ENCODE measurements around the gene WDFY1. TPM values are rescaled to one million over a fixed set of nuclear protein-coding genes. Genes with fewer than 3 reads are reported as not detected.

WDFY1 gene
- total and polyA plus RNA-seq, 2 donors (not counting 3 experiments of a cell fraction or from before 2014, with no cell fraction given): 54.7 to 68.7 TPM

GRCh38 chr2:223921204-223921603 lies 23.9 kb downstream of the WDFY1 start:
- POLR2A ChIA-PET: no interaction called here
- H3K9me3 ChIP-seq (replicated peaks; ENCODE audit: control insufficient read depth, insufficient read depth, low read length): no peaks in the 10 kb centered on the region
- peak; percentile 47 for DNase-seq (ENCODE audit: low read depth, low spot score)

GRCh38 chr2:223920109-223920508 lies 25.0 kb downstream of the WDFY1 start:
- H3K9me1 ChIP-seq (replicated peaks; ENCODE audit: control insufficient read depth, extremely low read depth, insufficient read depth, low read length): no peaks in the 10 kb centered on the region
- no peaks in the 10 kb centered on the region for H3K9me3 ChIP-seq (replicated peaks; ENCODE audit: control insufficient read depth, insufficient read depth, low read length)
- no peak overlapping the region for H3K9ac ChIP-seq (replicated peaks; ENCODE audit: extremely low read depth, insufficient read depth, low read length)
- H3K4me1 ChIP-seq (ENCODE audit: control insufficient read depth, extremely low read depth, insufficient read depth, low read length): peaks cover 69% of the 10 kb centered on the region
- BruUV-seq (replicated peaks): no TSS peak
- FAIRE-seq (no peak), DNase-seq (ENCODE audit: low read depth, low spot score) (no peak)
- POLR2A ChIA-PET: no interaction called here
- no peak overlapping the region for H3K4me2 ChIP-seq (ENCODE audit: insufficient read depth, low read length)
- no peak overlapping the region for H3K4me3 ChIP-seq (replicated peaks in 1 of 3; ENCODE audit: insufficient read depth in 1 of 3, low read depth in 1 of 3, low read length in 3 of 3)
- peaks cover 2% of the 10 kb centered on the region for H4K20me1 ChIP-seq (replicated peaks; ENCODE audit: control insufficient read depth, extremely low read depth, insufficient read depth, low read length)
- dilution Hi-C loops (cut with MboI; ENCODE audit: extremely low pct_ligation_motif_present, low sequenced_read_pairs): no loop called here
- H3K36me3 ChIP-seq (ENCODE audit: control insufficient read depth in 2 of 2, extremely low read depth in 1 of 2, insufficient read depth in 2 of 2, low read length in 2 of 2): peaks cover 3 to 5% of the 10 kb centered on the region in 2 experiments
- H3K79me2 ChIP-seq (ENCODE audit: control insufficient read depth, insufficient read depth, low read length): peaks cover 63% of the 10 kb centered on the region
- TF ChIP-seq POLR2AphosphoS5 (IDR thresholded peaks at IDR 0.05; ENCODE audit: insufficient read depth, low read depth, low read length) (no peak), EZH2 (IDR thresholded peaks at IDR 0.05; ENCODE audit: borderline replicate concordance, low read depth, low read length, severe bottlenecking) (no peak), CTCF (IDR thresholded peaks at IDR 0.05; ENCODE audit: extremely low read depth in 1 of 2, insufficient read depth in 1 of 2, low read depth in 1 of 2, low read length in 2 of 2) (no peak), JUN (IDR thresholded peaks at IDR 0.05; ENCODE audit: borderline replicate concordance, insufficient read depth, insufficient read length, low read depth) (no peak), GATA2 (IDR thresholded peaks at IDR 0.05; ENCODE audit: insufficient read depth, insufficient read length, low read depth, low read length) (no peak), POLR2A (IDR thresholded peaks at IDR 0.05; ENCODE audit: low read depth, low read length) (no peak), FOS (IDR thresholded peaks at IDR 0.05; ENCODE audit: borderline replicate concordance, insufficient read depth, low read length) (no peak), MYC (IDR thresholded peaks at IDR 0.05; ENCODE audit: low read depth, low read length) (no peak)
- TF ChIP-seq, protein P1, sequence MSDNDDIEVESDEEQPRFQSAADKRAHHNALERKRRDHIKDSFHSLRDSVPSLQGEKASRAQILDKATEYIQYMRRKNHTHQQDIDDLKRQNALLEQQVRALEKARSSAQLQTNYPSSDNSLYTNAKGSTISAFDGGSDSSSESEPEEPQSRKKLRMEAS (IDR thresholded peaks at IDR 0.05; ENCODE audit: insufficient read depth, insufficient read length): no peak
- H2AFZ ChIP-seq (ENCODE audit: low read depth, low read length): no peak overlapping the region
- H3K27me3 ChIP-seq (ENCODE audit: control insufficient read depth in 2 of 2, insufficient read depth in 2 of 2, low read length in 2 of 2): no peaks in the 10 kb centered on the region
- H3K27ac ChIP-seq (ENCODE audit: insufficient read depth, low read depth, low read length): no peak overlapping the region
- intact Hi-C loops (cut with micrococcal nuclease): no loop called here
- CTCF ChIA-PET: interaction anchor here (1.5 to 1.8 kb wide), 2 partner anchors 17 to 23 kb away, joined by 3 to 4 read pairs; no protein-coding TSS in a partner anchor

More at GRCh38 chr2:223921204-223921603, 23.9 kb downstream of the WDFY1 start:
- Histone ChIP-seq H3K9me1 (replicated peaks; ENCODE audit: control insufficient read depth, extremely low read depth, insufficient read depth, low read length) (no peaks in the 10 kb centered on the region), H3K4me1 (ENCODE audit: control insufficient read depth, extremely low read depth, insufficient read depth, low read length) (peaks cover 70% of the 10 kb centered on the region), H3K9ac (replicated peaks; ENCODE audit: extremely low read depth, insufficient read depth, low read length) (no peak overlapping the region), H3K4me2 (ENCODE audit: insufficient read depth, low read length) (peak overlapping the region; percentile 38), H3K4me3 (replicated peaks in 1 of 3; ENCODE audit: insufficient read depth in 1 of 3, low read depth in 1 of 3, low read length in 3 of 3) (no peak overlapping the region), H3K27ac (ENCODE audit: insufficient read depth, low read depth, low read length) (no peak overlapping the region), H3K36me3 (ENCODE audit: control insufficient read depth in 2 of 2, extremely low read depth in 1 of 2, insufficient read depth in 2 of 2, low read length in 2 of 2) (peaks cover 3 to 4% of the 10 kb centered on the region in 2 experiments), H3K79me2 (ENCODE audit: control insufficient read depth, insufficient read depth, low read length) (peaks cover 63% of the 10 kb centered on the region), H4K20me1 (replicated peaks; ENCODE audit: control insufficient read depth, extremely low read depth, insufficient read depth, low read length) (no peaks in the 10 kb centered on the region), H3K27me3 (ENCODE audit: control insufficient read depth in 2 of 2, insufficient read depth in 2 of 2, low read length in 2 of 2) (no peaks in the 10 kb centered on the region), H2AFZ (ENCODE audit: low read depth, low read length) (no peak overlapping the region)
- dilution Hi-C loops (cut with MboI; ENCODE audit: extremely low pct_ligation_motif_present, low sequenced_read_pairs): no loop called here
- CTCF ChIA-PET: interaction anchor here (1.8 kb wide), 1 partner anchor 22 kb away, joined by 4 read pairs; no protein-coding TSS in a partner anchor
- intact Hi-C loops (cut with micrococcal nuclease): no loop called here
- TF ChIP-seq FOS (IDR thresholded peaks at IDR 0.05; ENCODE audit: borderline replicate concordance, insufficient read depth, low read length) (peak; percentile 73), POLR2A (IDR thresholded peaks at IDR 0.05; ENCODE audit: low read depth, low read length) (no peak), JUN (IDR thresholded peaks at IDR 0.05; ENCODE audit: borderline replicate concordance, insufficient read depth, insufficient read length, low read depth) (peak; percentile 18)
- TF ChIP-seq, protein P1 (IDR thresholded peaks at IDR 0.05; ENCODE audit: insufficient read depth, insufficient read length): no peak
- BruUV-seq (replicated peaks): no TSS peak
- FAIRE-seq: no peak

All from endothelial cell of umbilical vein (primary cell).